C1 segment of cervical spinal cord (tissue), 14 donors: Measurements from ENCODE around the gene CHDH.
A peak's percentile ranks its signal among the peaks of the same experiment; 100 is the strongest.

Experiments
- DNase-seq, 14 donors: peaks; one replicate each; lab custom pipeline; 2025; lab: John Stamatoyannopoulos, UW

The CHDH gene

GRCh38 chr3:53850895-53851294, 4.7 kb upstream of the CHDH start:
- no peak for DNase-seq

GRCh38 chr3:53849916-53850315, 3.7 kb upstream of the CHDH start:
- DNase-seq: no peak

GRCh38 chr3:53846851-53847155, 584 bp upstream of the CHDH start:
- peak in 1 of 14 donors; percentile 30 for DNase-seq

- DNase-seq: peak in 1 of 14 donors; percentile 42
Observed at GRCh38 chr3:53845881-53846133, 412 bp downstream of the CHDH start.

- peak in 7 of 14 donors; percentile 32 to 60 (median 33) for DNase-seq
Observed at GRCh38 chr3:53845103-53845880, 927 bp downstream of the CHDH start.

- DNase-seq: peak in 7 of 14 donors; percentile 19 to 51 (median 35)
Observed at GRCh38 chr3:53844262-53845102, 1.7 kb downstream of the CHDH start.

GRCh38 chr3:53843195-53844177, 2.7 kb downstream of the CHDH start:
- DNase-seq: peak in 4 of 14 donors; percentile 34 to 87 (median 48)

- DNase-seq: peak in 13 of 14 donors; percentile 18 to 92 (median 75)
Observed at GRCh38 chr3:53842436-53843194, 3.6 kb downstream of the CHDH start.

GRCh38 chr3:53841296-53841695, 4.9 kb downstream of the CHDH start:
- peak in 1 of 14 donors; percentile 6 for DNase-seq

GRCh38 chr3:53837331-53837730, 8.9 kb downstream of the CHDH start:
- no peak for DNase-seq

GRCh38 chr3:53836084-53836872, 9.9 kb downstream of the CHDH start:
- no peak for DNase-seq

GRCh38 chr3:53835257-53835656, 11.0 kb downstream of the CHDH start:
- no peak for DNase-seq

- DNase-seq: no peak
Observed at GRCh38 chr3:53834429-53835095, 11.7 kb downstream of the CHDH start.

GRCh38 chr3:53833700-53834099, 12.5 kb downstream of the CHDH start:
- no peak for DNase-seq

- DNase-seq: no peak
Observed at GRCh38 chr3:53833053-53833645, 13.1 kb downstream of the CHDH start.

- DNase-seq: no peak
Observed at GRCh38 chr3:53830944-53831343, 15.3 kb downstream of the CHDH start.

GRCh38 chr3:53829605-53830004, 16.6 kb downstream of the CHDH start:
- no peak for DNase-seq

GRCh38 chr3:53828581-53828980, 17.6 kb downstream of the CHDH start:
- no peak for DNase-seq

- no peak for DNase-seq
Observed at GRCh38 chr3:53826048-53826447, 20.2 kb downstream of the CHDH start.
